Liver (tissue), 3 donors: ENCODE results near the gene CFAP100.

Experiments
- ATF3 ChIP-seq: IDR thresholded peaks from 2 replicates; pipeline ENCODE4 v1.6.1; 2016; ENCODE audit warnings: antibody characterized with exemption
- EGR1 ChIP-seq, 2 donors: IDR thresholded peaks; 2 replicates each; pipeline ENCODE4 v1.6.1; 2016 to 2018; ENCODE audit warnings: antibody characterized with exemption in 2 of 2, low read depth in 2 of 2
- GABPA ChIP-seq, 2 donors: IDR thresholded peaks in 1 of 2; conservative IDR thresholded peaks in 1 of 2; 2 replicates each; pipeline ENCODE4 v1.6.1; 2016; ENCODE audit warnings: antibody characterized with exemption in 2 of 2, mild to moderate bottlenecking in 1 of 2, moderate library complexity in 1 of 2
- HNF4A ChIP-seq, 2 donors: conservative IDR thresholded peaks; 2 replicates each; pipeline ENCODE4 v1.6.1; 2016; ENCODE audit warnings: antibody characterized with exemption in 2 of 2, mild to moderate bottlenecking in 2 of 2
- JUND ChIP-seq, 2 donors: IDR thresholded peaks; 2 replicates each; pipeline ENCODE4 v1.6.1; 2016; ENCODE audit warnings: antibody characterized with exemption in 2 of 2
- RAD21 ChIP-seq, 2 donors: IDR thresholded peaks; 2 replicates each; pipeline ENCODE4 v1.6.1; 2016; ENCODE audit warnings: antibody characterized with exemption in 2 of 2, mild to moderate bottlenecking in 2 of 2
- REST ChIP-seq: IDR thresholded peaks from 2 replicates; pipeline ENCODE4 v1.6.1; 2016; ENCODE audit warnings: antibody characterized with exemption, mild to moderate bottlenecking
- RXRA ChIP-seq, 2 donors: IDR thresholded peaks; 2 replicates each; pipeline ENCODE4 v1.6.1; 2017 to 2018; ENCODE audit warnings: antibody characterized with exemption in 2 of 2, mild to moderate bottlenecking in 1 of 2
- YY1 ChIP-seq: IDR thresholded peaks from 2 replicates; pipeline ENCODE4 v1.6.1; 2016; ENCODE audit warnings: antibody characterized with exemption, mild to moderate bottlenecking
- TF ChIP-seq, protein P1 (sequence below): fragments of 150-350 bp; IDR thresholded peaks from 2 replicates; pipeline ENCODE4 v1.5.1; 2017; ENCODE audit warnings: improper control_type of control experiment, low read depth, low read length; ENCODE audit not compliant: missing input control
- TF ChIP-seq, protein P2 (sequence below): IDR thresholded peaks from 2 replicates; pipeline ENCODE4 v1.6.1; 2016; ENCODE audit warnings: antibody characterized with exemption
- donor health status: healthy.
- donor health status: healthy.

DNA sequence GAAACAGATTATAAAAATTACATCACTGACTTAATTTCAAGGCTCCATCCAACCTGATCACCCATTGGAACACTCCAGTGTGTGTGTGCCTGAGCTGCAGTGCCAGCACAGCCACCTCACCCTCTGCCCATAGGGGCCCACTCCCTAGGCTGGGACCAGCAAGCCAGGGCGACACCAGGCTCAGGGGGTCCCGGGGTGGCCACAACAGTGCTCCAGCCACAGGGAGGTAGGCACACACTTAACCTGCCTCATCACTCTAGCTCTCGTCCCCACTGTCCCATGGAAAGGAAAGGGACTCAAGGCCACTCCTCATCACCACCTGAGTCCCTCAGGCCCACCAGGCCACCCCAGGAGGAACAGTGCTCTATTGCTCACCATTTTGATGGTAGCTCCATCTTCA is 56.0 kb downstream of the CFAP100 start:
- TF ChIP-seq RXRA (IDR thresholded peaks at IDR 0.05): no peak
- no peak for TF ChIP-seq RAD21 (IDR thresholded peaks at IDR 0.05)
- TF ChIP-seq HNF4A (conservative IDR thresholded peaks at IDR 0.05): no peak
- TF ChIP-seq, protein P1, sequence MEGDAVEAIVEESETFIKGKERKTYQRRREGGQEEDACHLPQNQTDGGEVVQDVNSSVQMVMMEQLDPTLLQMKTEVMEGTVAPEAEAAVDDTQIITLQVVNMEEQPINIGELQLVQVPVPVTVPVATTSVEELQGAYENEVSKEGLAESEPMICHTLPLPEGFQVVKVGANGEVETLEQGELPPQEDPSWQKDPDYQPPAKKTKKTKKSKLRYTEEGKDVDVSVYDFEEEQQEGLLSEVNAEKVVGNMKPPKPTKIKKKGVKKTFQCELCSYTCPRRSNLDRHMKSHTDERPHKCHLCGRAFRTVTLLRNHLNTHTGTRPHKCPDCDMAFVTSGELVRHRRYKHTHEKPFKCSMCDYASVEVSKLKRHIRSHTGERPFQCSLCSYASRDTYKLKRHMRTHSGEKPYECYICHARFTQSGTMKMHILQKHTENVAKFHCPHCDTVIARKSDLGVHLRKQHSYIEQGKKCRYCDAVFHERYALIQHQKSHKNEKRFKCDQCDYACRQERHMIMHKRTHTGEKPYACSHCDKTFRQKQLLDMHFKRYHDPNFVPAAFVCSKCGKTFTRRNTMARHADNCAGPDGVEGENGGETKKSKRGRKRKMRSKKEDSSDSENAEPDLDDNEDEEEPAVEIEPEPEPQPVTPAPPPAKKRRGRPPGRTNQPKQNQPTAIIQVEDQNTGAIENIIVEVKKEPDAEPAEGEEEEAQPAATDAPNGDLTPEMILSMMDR: no peak
- TF ChIP-seq REST: no peak
- no peak for TF ChIP-seq ATF3
- TF ChIP-seq GABPA (IDR thresholded peaks at IDR 0.05 in 1 of 2, conservative IDR thresholded peaks at IDR 0.05 in 1 of 2): no peak
- TF ChIP-seq YY1: no peak
- no peak for TF ChIP-seq JUND (IDR thresholded peaks at IDR 0.05)
- no peak for TF ChIP-seq EGR1 (IDR thresholded peaks at IDR 0.05; ENCODE audit: low read depth in 2 of 2)
- TF ChIP-seq, protein P2, sequence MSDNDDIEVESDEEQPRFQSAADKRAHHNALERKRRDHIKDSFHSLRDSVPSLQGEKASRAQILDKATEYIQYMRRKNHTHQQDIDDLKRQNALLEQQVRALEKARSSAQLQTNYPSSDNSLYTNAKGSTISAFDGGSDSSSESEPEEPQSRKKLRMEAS: no peak
